HG02938 (cell line): ENCODE results near the gene RHAG.
"Not testable (repeated sequence)": the region's sequence is repeated elsewhere in the genome, so short reads cannot be mapped to it uniquely, and the experiment has no call there.

Experiments used
- ATAC-seq: cut with Tn5 transposase; IDR thresholded peaks from one replicate; pipeline ENCODE4 v1.9.1; 2021; ENCODE audit warnings: mild to moderate bottlenecking, moderate library complexity; ENCODE audit not compliant: unreplicated experiment

The RHAG gene

DNA sequence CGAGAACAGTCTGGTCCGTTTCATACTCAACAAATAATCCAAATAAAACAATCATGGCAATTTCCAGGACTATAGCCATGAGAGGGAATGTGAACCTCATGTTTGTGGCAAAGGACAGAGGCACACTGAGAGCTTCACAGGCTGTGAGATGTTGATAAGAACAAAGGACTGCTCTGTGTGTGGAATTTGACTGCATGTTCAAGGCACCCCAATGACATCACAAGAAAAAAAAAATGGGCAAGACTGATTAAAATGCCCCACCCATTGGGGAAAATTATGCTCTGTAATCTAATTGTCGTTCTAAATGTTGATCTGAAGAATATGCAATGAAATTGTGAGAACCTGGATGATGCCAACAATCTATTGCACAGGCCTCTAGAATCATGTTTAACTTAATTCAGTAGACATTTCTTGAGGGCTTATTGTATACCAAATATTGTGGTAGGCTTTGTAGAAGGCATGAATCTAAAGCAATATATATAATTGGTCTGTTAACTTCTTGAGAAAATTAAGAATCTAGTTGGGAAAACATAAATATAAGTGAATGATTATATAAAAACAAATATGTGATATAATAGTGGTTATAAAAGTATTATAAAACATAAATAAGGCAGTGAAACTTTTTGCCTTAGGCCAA lies at the start of gene RHAG:
TSS of gene RHAG (minus strand) at position 127 of the 637 bp plus-strand sequence. CDS start at position 100, 27 bp downstream.
- no peak for ATAC-seq

GRCh38 chr6:49676671-49677281 lies 40.1 kb upstream of the RHAG start:
- ATAC-seq, result no peak

DNA sequence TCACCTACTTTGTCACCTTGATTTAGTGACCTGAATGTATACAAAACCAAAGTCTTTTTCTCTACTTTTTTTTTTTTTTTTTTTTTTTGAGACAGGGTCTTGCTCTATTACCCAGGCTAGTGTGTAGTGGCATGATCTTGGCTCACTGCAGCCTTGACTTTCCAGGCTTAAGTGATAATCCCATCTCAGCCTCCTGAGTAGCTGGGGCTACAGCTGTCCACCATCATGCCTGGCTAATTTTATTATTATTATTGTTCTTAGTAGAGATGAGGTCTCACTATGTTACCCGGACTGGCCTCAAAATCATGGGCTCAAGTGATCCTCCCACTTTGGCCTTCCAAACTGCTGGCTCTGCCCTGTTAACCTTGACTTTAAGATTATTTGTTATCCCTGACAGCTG lies 39.2 kb upstream of the RHAG start:
- no peak for ATAC-seq

GRCh38 chr6:49668083-49668511 lies 31.5 kb upstream of the RHAG start:
- no peak for ATAC-seq

- no peak for ATAC-seq
Observed at GRCh38 chr6:49666930-49667757, 30.5 kb upstream of the RHAG start.

DNA sequence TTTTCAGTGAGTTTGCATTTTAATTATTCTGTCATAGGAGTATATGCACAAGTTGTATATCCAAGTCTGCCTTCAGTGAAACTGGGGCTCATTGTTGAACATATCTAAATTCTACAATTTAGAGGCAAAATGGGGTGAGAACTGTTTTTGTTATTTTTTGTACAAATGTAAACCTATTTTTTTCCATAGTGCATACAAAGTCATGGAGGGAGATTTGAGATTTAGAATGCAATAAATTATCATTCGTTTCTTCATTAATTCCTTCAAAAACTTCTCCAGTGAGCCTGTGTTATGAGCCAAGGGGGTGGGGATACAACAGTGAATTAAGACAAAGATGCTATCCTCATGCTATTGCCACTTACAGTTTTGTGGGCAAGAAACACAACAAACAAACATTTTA lies 29.8 kb upstream of the RHAG start:
- ATAC-seq, result no peak

- ATAC-seq, result no peak
Observed at GRCh38 chr6:49664817-49665216, 28.2 kb upstream of the RHAG start.

DNA sequence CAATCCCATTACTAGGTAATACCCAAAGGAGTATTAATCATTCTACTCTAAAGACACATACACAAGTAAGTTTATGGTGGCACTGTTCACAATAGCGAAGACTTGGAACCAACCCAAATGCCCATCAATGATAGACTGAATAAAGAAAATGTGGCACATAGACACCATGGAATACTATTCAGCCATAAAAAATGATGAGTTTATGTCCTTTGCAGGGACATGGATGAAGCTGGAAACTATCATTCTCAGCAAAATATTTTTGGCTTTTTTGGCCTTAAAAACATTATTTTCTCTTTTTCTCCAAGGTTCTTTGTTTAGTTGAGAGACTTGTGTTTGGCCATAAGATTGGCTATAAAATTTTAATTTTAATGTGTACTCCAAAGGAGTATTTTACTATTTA lies 27.4 kb upstream of the RHAG start:
- not testable (repeated sequence) for ATAC-seq

- ATAC-seq, result no peak
Observed at GRCh38 chr6:49662892-49663261, 26.2 kb upstream of the RHAG start.

DNA sequence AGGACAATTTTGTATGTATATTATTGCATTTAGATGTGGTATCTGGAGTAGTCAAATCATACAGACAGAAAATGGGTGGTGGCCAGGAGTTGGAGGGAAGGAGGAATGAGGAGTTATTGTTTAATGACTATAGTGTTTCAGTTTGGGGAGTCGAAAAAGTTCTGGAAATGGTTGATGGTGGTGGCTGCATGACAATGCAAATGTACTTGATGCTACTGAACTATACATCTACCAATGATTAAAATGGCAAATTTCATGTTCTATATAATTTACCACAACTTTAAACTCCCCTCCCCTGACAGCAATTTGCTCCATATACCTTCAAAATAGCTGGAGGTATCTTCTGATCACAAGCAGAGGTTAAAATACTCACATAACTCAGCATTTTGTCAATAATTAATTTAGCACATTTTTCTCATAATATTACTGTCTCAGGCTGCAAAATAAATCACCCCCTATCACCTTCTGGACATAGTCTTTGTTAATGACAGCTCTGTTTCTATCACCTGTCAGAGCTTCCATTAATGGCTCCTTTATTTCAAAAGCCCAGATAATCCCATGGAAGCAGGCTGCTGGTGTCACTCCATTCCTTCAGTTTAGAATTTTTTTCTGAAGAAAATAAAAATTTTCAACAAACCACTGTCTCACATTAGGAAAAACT lies 25.7 kb upstream of the RHAG start:
- no peak for ATAC-seq

DNA sequence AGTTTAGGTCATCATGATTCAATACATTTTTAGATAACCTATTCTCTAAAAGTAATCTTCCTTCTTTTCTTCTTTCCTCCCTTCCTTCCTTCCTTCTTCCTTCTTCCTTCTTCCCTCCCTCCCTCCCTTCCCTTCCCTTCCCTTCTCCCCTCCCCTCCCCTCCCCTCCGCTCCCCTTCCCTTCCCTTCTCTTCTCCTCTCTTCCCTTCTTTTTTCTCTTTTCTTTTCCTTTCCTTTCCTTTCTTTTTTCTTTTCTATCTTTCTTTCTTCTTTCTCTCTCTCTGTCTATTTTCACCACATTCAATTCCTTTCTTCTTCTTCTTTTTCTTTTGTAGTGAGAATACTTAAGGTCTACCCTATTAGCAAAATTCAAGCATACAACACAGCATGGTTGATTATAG lies 17.3 kb upstream of the RHAG start:
- no peak for ATAC-seq

- ATAC-seq, result no peak
Observed at GRCh38 chr6:49653438-49653837, 16.8 kb upstream of the RHAG start.

- no peak for ATAC-seq
Observed at GRCh38 chr6:49651239-49651638, 14.6 kb upstream of the RHAG start.

DNA sequence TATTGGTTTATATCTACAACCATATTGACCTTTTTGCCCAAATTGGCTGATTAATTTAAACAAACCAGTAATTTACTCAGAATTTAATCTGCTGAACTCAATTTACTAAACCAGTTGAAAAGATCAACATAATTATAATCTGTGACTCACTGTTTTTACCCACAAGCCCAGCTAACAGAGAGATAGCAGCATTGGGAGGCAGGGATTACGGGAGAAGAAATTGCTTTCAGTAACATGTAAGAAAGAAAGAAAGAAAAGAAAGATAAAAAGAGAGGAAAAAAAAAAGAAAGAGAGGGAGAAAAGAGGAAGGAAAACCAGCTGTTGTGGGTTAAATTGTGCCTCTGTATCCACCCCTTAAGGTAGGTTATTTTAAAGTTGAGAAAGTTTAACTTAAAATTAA lies 13.3 kb upstream of the RHAG start:
- no peak for ATAC-seq

DNA sequence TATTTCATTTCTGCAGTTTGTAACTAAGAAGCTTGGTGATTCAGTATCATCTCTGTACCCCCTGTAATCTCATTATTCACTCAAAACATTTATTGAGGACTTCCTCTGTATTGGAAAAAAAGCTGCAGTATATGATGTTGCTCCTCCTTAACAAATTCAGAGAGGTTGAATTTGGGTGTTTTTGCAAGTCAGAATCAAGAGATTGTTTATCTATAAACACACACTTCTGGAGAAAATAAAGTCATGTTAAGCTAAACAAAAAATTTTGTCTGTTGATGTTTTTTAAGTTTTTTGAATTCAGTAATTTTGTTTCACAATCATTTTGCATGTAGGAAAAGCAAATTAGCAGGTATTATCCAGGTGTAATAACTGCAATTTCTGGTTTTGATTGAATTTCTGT lies 11.4 kb upstream of the RHAG start:
- ATAC-seq, result no peak

DNA sequence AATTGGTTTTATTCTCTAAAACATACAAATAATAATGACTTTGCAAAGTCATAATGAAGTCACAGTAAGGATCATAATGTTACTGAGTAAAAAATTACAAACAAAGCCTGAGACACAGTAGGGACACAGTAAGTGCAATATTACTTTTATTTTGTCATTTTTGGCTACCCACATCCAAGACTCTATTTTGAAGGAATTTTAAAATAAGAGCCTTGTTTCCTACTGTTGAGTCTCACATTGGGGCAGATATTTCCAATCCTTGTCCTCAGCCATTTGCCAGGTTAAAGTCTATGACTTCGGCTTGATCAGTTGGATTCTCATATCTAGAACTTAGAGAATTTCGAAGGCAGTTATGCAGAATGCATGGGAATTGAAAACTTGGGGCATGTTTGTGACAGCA lies 10.8 kb upstream of the RHAG start:
- ATAC-seq, result no peak

- no peak for ATAC-seq
Observed at GRCh38 chr6:49646942-49647341, 10.3 kb upstream of the RHAG start.

- no peak for ATAC-seq
Observed at GRCh38 chr6:49646130-49646824, 9.6 kb upstream of the RHAG start.

GRCh38 chr6:49645139-49645538 lies 8.5 kb upstream of the RHAG start:
- ATAC-seq, result no peak

- ATAC-seq, result no peak
Observed at GRCh38 chr6:49639177-49639817, 2.7 kb upstream of the RHAG start.

- ATAC-seq, result no peak
Observed at GRCh38 chr6:49637350-49637731, 702 bp upstream of the RHAG start.
